Occipital lobe (tissue), 3 donors: ENCODE measurements around the gene SUGCT. TPM values are rescaled to one million over a fixed set of nuclear protein-coding genes. Genes with fewer than 3 reads are reported as not detected.

Experiments used
- DNase-seq: peaks from one replicate; lab custom pipeline; 2025; lab: John Stamatoyannopoulos, UW
- small RNA-seq: library from RNA; depleted of rRNA; stranded (forward); fragments of <200 nt; gene quantifications from one replicate; pipeline ENCODE3, GENCODE V24; 2014
- total RNA-seq: library from RNA; depleted of rRNA; stranded (reverse); fragments of >200 nt; gene quantifications from one replicate; pipeline ENCODE4 v1.2.3, GENCODE V29; 2014

Gene SUGCT
- total RNA-seq, 1 donor from 2014 or later: 3.9 TPM

DNA sequence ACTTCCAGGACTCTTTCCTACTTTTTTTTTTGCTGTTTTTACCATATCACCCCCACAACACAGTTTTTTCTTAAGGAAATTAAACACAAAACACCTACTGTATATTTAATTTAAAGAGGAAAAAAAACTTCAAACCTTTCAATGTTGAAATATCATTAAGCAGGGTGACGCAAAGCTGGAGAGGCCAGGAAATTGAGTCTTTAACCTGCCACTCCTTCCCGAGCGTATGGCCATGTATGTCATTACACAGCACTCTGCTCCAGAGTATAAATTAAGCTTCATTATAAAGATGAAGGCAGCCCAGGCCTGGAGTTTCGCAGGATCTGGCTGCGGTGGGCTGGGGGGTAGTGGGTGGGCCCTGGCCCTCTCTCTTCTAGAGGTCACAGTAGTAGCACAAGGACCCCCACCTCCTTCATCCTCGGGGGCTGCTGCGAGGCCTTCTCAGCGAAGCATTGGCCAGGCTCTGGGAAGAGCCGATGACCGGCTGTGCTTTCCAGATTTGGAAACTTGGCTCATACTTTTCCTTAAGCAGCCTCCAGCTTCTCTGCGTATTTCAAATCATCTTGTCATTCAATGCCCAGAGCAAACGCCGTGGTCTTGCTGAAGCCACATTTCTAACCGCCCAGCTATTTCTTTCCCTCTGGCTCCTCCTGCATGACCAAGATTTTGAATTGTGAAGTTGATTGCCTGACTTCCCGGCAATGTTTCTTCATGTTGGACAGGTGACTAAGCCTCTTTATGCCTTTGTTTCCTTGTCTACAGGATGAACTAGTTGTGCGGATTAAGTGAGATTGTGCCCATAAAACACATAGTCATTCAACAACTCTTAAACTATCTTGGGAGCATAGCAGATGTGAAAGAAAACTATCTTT is 765.1 kb downstream of the SUGCT start:
- DNase-seq: no peak

DNA sequence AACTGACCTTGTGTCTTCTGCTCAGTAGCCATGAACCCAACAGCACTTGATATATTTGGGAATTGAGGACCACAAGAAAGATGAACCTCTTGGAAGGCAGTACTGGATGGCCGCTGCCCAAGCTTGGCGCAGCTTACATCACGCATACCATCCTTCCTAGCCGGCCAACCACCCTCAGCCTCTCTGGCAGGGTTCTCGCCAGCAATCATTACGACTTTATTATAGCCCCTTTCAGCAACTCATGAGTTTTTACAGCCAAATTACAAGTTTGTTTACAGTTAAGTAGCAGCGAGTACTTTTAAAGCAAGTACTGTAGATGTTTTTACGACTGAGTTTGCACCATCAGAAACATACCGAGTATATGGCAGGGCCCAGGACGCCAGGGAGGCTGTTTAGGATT is 769.1 kb downstream of the SUGCT start:
- no peak for DNase-seq

DNA sequence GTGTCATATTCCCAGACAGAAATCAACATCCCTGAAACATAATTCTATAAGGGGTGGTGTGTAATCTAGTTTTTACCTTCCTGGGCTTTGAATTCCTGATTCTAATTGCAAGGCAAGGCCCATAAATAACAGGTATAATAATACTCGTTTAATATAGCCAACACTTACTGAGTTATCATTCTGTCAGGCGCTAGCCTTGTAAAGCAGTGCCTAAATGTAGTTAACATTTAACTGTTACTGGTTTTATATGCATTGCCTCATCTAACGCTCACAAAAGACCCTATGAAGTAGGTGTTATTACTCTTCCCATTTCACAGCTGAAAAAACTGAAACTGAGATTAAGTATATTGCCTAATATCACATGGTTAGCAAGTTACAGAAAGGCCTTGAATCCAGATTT is 772.5 kb downstream of the SUGCT start:
- no peak for DNase-seq

DNA sequence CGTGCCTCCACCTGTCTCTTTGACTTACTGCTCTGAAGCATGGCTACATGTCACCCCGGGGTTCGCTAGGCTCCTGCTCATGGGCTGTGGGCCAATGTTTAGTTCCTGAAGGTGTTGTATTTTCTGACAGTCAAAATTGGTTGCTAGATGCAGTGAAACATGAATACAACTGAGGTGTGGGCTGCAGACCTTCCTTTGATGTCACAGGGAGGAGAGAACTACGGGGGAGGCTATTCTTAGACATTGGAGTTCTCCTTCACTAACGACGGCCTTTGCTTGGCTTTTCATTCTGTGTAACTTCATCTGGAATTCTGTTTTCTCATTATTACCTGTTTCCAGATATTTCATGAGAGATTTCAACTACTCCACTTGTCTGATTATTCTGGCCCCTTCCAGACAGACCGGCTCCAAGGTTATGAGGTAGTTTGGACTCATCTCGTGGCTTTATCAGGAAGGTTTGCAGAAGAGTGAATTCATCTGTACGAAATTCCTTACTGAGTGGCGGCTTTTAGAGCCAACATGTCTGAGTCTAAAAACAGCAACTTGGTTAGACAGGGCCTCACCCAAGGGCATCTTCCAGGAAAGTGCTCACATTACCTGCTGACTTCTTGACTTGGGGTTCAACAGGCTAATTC is 774.7 kb downstream of the SUGCT start:
- no peak for DNase-seq

Small RNA genes within 50 kb of the gene (small RNA-seq; reads per million reads assigned to genes)
- gene AC006023.1 (not detected), gene AC006023.2 (not detected)

Other genes starting within 250 kb of the SUGCT start
- gene CDK13, start 184.7 kb upstream of the SUGCT start, total RNA-seq: 161 TPM
- 13.4 TPM for gene MPLKIP, start 383 bp upstream of the SUGCT start, total RNA-seq